GM10266 (cell line): ENCODE measurements around the gene CCDC150.

Source experiments
- DNase-seq: peaks from one replicate; pipeline ENCODE4 v3.0.0; 2012; ENCODE audit errors: extremely low spot score
- TF ChIP-seq, protein P1 (sequence below): IDR thresholded peaks from 2 replicates; pipeline ENCODE4 v1.5.1; 2012; ENCODE audit warnings: mild to moderate bottlenecking, low read depth; ENCODE audit not compliant: control insufficient read depth, insufficient read depth; ENCODE audit errors: missing control alignments

CCDC150 gene

DNA sequence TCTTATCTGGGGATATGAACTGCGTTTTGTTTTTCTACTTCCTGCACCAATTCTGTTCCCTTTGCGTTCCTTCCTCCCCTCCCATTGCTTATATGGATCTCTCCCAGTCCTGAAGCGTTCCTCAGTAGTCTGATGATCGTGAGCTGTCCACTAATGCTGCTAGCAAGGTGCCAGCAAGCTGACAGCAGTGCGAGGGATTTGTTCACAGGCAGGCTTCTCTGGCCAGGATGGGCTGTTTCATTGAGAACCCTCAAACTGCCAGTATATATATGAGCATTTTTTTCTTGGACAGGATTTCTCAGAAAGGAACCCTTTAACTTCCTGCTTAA lies 119.8 kb downstream of the CCDC150 start:
- DNase-seq = no peak
- TF ChIP-seq, protein P1, sequence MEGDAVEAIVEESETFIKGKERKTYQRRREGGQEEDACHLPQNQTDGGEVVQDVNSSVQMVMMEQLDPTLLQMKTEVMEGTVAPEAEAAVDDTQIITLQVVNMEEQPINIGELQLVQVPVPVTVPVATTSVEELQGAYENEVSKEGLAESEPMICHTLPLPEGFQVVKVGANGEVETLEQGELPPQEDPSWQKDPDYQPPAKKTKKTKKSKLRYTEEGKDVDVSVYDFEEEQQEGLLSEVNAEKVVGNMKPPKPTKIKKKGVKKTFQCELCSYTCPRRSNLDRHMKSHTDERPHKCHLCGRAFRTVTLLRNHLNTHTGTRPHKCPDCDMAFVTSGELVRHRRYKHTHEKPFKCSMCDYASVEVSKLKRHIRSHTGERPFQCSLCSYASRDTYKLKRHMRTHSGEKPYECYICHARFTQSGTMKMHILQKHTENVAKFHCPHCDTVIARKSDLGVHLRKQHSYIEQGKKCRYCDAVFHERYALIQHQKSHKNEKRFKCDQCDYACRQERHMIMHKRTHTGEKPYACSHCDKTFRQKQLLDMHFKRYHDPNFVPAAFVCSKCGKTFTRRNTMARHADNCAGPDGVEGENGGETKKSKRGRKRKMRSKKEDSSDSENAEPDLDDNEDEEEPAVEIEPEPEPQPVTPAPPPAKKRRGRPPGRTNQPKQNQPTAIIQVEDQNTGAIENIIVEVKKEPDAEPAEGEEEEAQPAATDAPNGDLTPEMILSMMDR = no peak

DNA sequence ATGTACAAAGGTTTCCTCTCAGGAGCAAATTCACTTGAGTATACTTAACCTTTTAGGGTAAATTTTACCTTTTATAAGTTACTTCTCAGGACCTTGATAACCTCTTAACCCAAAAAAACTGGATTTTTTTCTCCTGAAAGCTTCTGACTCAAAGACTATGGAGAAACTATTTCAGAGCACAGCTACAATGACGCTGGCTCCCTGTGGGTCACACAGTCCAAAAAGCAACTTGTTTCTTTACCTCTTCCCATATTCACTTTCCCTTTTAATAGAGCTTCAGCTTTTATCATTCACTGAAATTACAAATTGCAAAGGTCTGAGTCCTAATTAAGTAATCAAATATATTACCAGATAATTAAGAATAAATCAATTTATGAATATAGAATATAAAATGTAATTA lies 127.6 kb downstream of the CCDC150 start:
- TF ChIP-seq, protein P1 = no peak
- DNase-seq = no peak
